HL-60 (cell line): ENCODE measurements around the gene MOB1B.

Experiments
- DNase-seq, 2 experiments: peaks; one replicate each; pipeline ENCODE4 v3.0.0-alpha.2; 2010 to 2020; ENCODE audit warnings: low read depth in 1 of 2, low spot score in 1 of 2
- H3K27ac ChIP-seq: fragments of 250-450 bp; sonication (Bioruptor Pico); replicated peaks from 2 replicates; pipeline ENCODE4 v1.5.1; 2020; ENCODE audit warnings: mild to moderate bottlenecking, moderate library complexity
- H3K27me3 ChIP-seq: fragments of 250-450 bp; sonication (Bioruptor Pico); 2 replicates; pipeline ENCODE4 v1.5.1; 2021; ENCODE audit warnings: mild to moderate bottlenecking, moderate library complexity; ENCODE audit not compliant: insufficient read depth, poor library complexity, severe bottlenecking
- H3K4me3 ChIP-seq: replicated peaks from 2 replicates; pipeline ENCODE4 v1.5.1; 2011; ENCODE audit warnings: mild to moderate bottlenecking, control low read depth, low read length; ENCODE audit not compliant: insufficient read depth
- GABPA ChIP-seq: IDR thresholded peaks from 2 replicates; pipeline ENCODE4 v1.6.1; 2012; ENCODE audit warnings: low read depth
- POLR2AphosphoS5 ChIP-seq: IDR thresholded peaks from 2 replicates; pipeline ENCODE4 v1.6.1; 2012; ENCODE audit warnings: low read depth
- SPI1 ChIP-seq: IDR thresholded peaks from 2 replicates; pipeline ENCODE4 v1.6.1; 2012; ENCODE audit warnings: low read depth, mild to moderate bottlenecking, borderline replicate concordance
- TF ChIP-seq, protein P1 (sequence below): IDR thresholded peaks from one replicate; pipeline ENCODE4 v1.5.1; 2011; ENCODE audit warnings: low read length, control low read depth, inconsistent platforms; ENCODE audit not compliant: insufficient read depth
- TF ChIP-seq, protein P2 (sequence below): IDR thresholded peaks from 2 replicates; pipeline ENCODE4 v1.6.1; 2012; ENCODE audit warnings: low read depth; ENCODE audit not compliant: insufficient replicate concordance

Gene MOB1B

DNA sequence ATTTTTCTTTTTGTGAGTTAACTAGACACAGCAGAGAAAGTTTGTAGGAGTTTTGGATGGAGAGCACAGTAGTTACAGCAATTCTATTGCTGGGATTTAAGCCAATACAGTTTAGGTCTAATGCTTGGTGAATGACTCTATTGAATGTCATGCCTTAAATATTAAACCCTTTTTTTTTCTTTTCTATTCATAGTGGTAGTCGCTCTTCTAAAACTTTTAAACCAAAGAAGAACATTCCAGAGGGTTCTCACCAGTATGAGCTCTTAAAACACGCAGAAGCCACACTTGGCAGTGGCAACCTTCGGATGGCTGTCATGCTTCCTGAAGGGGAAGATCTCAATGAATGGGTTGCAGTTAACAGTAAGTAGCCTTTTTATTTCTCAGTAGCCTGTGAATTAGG lies 56.5 kb downstream of the MOB1B start:
- no peak overlapping the region for H3K27ac ChIP-seq
- H3K27me3 ChIP-seq: no peaks in the 10 kb centered on the region
- DNase-seq: no peak
- TF ChIP-seq, protein P1, sequence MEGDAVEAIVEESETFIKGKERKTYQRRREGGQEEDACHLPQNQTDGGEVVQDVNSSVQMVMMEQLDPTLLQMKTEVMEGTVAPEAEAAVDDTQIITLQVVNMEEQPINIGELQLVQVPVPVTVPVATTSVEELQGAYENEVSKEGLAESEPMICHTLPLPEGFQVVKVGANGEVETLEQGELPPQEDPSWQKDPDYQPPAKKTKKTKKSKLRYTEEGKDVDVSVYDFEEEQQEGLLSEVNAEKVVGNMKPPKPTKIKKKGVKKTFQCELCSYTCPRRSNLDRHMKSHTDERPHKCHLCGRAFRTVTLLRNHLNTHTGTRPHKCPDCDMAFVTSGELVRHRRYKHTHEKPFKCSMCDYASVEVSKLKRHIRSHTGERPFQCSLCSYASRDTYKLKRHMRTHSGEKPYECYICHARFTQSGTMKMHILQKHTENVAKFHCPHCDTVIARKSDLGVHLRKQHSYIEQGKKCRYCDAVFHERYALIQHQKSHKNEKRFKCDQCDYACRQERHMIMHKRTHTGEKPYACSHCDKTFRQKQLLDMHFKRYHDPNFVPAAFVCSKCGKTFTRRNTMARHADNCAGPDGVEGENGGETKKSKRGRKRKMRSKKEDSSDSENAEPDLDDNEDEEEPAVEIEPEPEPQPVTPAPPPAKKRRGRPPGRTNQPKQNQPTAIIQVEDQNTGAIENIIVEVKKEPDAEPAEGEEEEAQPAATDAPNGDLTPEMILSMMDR: no peak
- TF ChIP-seq SPI1 (no peak), GABPA (no peak), POLR2AphosphoS5 (no peak)
- TF ChIP-seq, protein P2, sequence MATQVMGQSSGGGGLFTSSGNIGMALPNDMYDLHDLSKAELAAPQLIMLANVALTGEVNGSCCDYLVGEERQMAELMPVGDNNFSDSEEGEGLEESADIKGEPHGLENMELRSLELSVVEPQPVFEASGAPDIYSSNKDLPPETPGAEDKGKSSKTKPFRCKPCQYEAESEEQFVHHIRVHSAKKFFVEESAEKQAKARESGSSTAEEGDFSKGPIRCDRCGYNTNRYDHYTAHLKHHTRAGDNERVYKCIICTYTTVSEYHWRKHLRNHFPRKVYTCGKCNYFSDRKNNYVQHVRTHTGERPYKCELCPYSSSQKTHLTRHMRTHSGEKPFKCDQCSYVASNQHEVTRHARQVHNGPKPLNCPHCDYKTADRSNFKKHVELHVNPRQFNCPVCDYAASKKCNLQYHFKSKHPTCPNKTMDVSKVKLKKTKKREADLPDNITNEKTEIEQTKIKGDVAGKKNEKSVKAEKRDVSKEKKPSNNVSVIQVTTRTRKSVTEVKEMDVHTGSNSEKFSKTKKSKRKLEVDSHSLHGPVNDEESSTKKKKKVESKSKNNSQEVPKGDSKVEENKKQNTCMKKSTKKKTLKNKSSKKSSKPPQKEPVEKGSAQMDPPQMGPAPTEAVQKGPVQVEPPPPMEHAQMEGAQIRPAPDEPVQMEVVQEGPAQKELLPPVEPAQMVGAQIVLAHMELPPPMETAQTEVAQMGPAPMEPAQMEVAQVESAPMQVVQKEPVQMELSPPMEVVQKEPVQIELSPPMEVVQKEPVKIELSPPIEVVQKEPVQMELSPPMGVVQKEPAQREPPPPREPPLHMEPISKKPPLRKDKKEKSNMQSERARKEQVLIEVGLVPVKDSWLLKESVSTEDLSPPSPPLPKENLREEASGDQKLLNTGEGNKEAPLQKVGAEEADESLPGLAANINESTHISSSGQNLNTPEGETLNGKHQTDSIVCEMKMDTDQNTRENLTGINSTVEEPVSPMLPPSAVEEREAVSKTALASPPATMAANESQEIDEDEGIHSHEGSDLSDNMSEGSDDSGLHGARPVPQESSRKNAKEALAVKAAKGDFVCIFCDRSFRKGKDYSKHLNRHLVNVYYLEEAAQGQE: no peak
- H3K4me3 ChIP-seq: no peak overlapping the region

DNA sequence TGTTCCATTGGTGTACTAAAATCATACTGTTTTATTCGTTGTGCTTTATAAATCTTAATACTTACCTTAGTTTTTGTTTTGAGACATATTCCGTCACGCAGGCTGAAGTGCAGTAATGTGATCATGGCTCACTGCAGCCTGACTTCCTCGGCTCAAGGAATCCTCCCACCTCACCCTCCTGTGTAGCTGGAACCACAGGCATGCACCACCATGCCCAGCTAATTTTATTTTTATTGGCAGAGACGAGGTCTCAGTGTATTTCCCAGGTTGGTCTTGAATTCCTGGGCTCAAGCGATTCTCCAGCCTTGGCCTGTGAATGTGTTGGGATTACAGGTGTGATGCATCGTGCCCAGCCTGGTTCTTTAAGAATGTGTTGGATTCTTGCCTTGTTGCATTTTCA lies 66.9 kb downstream of the MOB1B start:
- DNase-seq: no peak
- TF ChIP-seq, protein P2: no peak
- no peak for TF ChIP-seq POLR2AphosphoS5
- TF ChIP-seq SPI1: no peak
- Histone ChIP-seq H3K27me3 (no peaks in the 10 kb centered on the region), H3K4me3 (no peak overlapping the region), H3K27ac (no peak overlapping the region)

DNA sequence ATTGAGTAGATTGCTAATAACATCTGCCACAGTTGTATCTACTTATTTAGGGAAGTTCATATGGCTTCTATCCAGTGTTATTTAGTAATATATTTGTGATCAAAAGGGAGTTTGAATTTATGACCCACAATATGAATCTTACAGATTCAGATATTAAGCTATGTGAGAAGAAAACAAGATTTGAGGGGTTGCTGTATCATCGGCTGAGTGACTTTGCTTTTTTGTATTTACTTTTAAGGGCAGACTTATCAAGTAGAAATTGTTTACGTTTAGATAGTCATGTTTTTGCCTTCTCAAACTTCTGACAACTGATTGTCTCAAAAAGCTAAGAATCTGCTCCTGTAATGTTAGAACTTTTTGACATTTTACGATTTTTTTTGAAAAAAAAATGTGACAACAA lies 74.1 kb downstream of the MOB1B start:
- H3K27ac ChIP-seq: no peak overlapping the region
- no peaks in the 10 kb centered on the region for H3K27me3 ChIP-seq
- no peak for DNase-seq
- no peak overlapping the region for H3K4me3 ChIP-seq
- TF ChIP-seq SPI1: no peak
- no peak for TF ChIP-seq POLR2AphosphoS5
- no peak for TF ChIP-seq GABPA
- TF ChIP-seq, protein P1: no peak
- TF ChIP-seq, protein P2: no peak
